GM18505 (cell line): Measurements from ENCODE around the gene INVS.

Source experiments
- ATAC-seq: cut with Tn5 transposase; IDR thresholded peaks from one replicate; pipeline ENCODE4 v1.9.1; 2021; ENCODE audit not compliant: unreplicated experiment
- POLR2A ChIP-seq: IDR thresholded peaks from 4 replicates; pipeline ENCODE4 v1.6.1; 2011; ENCODE audit warnings: borderline replicate concordance; ENCODE audit not compliant: insufficient read depth, insufficient read length; ENCODE audit errors: extremely low read depth

The INVS gene

GRCh38 chr9:100277166-100277979 lies 178.3 kb downstream of the INVS start:
- TF ChIP-seq POLR2A, result no peak
- ATAC-seq, result no peak

GRCh38 chr9:100281066-100281465 lies 182.0 kb downstream of the INVS start:
- ATAC-seq, result no peak
- TF ChIP-seq POLR2A, result no peak

- no peak for ATAC-seq
- no peak for TF ChIP-seq POLR2A
Measured at GRCh38 chr9:100281676-100282387, 182.8 kb downstream of the INVS start.

- no peak for TF ChIP-seq POLR2A
- ATAC-seq, result no peak
Measured at GRCh38 chr9:100282388-100282719, 183.3 kb downstream of the INVS start.

GRCh38 chr9:100284247-100284646 lies 185.2 kb downstream of the INVS start:
- ATAC-seq, result no peak
- TF ChIP-seq POLR2A, result no peak

- no peak for TF ChIP-seq POLR2A
- ATAC-seq, result no peak
Measured at GRCh38 chr9:100285080-100285479, 186.0 kb downstream of the INVS start.

GRCh38 chr9:100285601-100286000 lies 186.6 kb downstream of the INVS start:
- ATAC-seq, result no peak
- TF ChIP-seq POLR2A, result no peak

- no peak for TF ChIP-seq POLR2A
- ATAC-seq, result no peak
Measured at GRCh38 chr9:100286257-100286656, 187.2 kb downstream of the INVS start.

GRCh38 chr9:100287186-100287585 lies 188.1 kb downstream of the INVS start:
- TF ChIP-seq POLR2A, result no peak
- no peak for ATAC-seq

GRCh38 chr9:100290714-100291113 lies 191.7 kb downstream of the INVS start:
- ATAC-seq, result no peak
- TF ChIP-seq POLR2A, result no peak

- no peak for ATAC-seq
- no peak for TF ChIP-seq POLR2A
Measured at GRCh38 chr9:100292414-100292813, 193.4 kb downstream of the INVS start.

GRCh38 chr9:100294341-100294740 lies 195.3 kb downstream of the INVS start:
- no peak for TF ChIP-seq POLR2A
- no peak for ATAC-seq

GRCh38 chr9:100294806-100295205 lies 195.8 kb downstream of the INVS start:
- no peak for TF ChIP-seq POLR2A
- ATAC-seq, result no peak

- TF ChIP-seq POLR2A, result no peak
- ATAC-seq, result no peak
Measured at GRCh38 chr9:100295240-100295639, 196.2 kb downstream of the INVS start.

- ATAC-seq, result no peak
- TF ChIP-seq POLR2A, result no peak
Measured at GRCh38 chr9:100296407-100296806, 197.4 kb downstream of the INVS start.

GRCh38 chr9:100298378-100298777 lies 199.3 kb downstream of the INVS start:
- ATAC-seq, result no peak
- no peak for TF ChIP-seq POLR2A
